NT2/D1 (cell line): ENCODE results near the gene MCTP1.

Source experiments
- DNase-seq: peaks from one replicate; pipeline ENCODE4 v3.0.0-alpha.2; 2011; ENCODE audit warnings: low read depth, low spot score
- H3K27me3 ChIP-seq: 2 replicates; pipeline ENCODE4 v1.6.0; 2011; ENCODE audit warnings: mild to moderate bottlenecking; ENCODE audit not compliant: insufficient read length, insufficient read depth
- H3K36me3 ChIP-seq: 2 replicates; pipeline ENCODE4 v1.6.1; 2011; ENCODE audit warnings: mild to moderate bottlenecking, low read length, mixed read lengths; ENCODE audit not compliant: insufficient read depth, insufficient read length
- H3K4me1 ChIP-seq: 2 replicates; pipeline ENCODE4 v1.5.1; 2011; ENCODE audit not compliant: insufficient read depth, insufficient read length
- H3K4me3 ChIP-seq: 2 replicates; pipeline ENCODE4 v1.5.1; 2011; ENCODE audit warnings: low read depth; ENCODE audit not compliant: insufficient read length
- H3K9ac ChIP-seq: 2 replicates; pipeline ENCODE4 v1.6.0; 2011; ENCODE audit warnings: low read depth; ENCODE audit not compliant: insufficient read length
- H3K9me3 ChIP-seq: 2 replicates; pipeline ENCODE4 v1.5.1; 2011; ENCODE audit warnings: mild to moderate bottlenecking, low read length; ENCODE audit not compliant: insufficient read depth
- SUZ12 ChIP-seq: IDR thresholded peaks from 2 replicates; pipeline ENCODE4 v1.6.1; 2011; ENCODE audit not compliant: insufficient read length, insufficient read depth; ENCODE audit errors: extremely low read depth
- YY1 ChIP-seq: IDR thresholded peaks from 2 replicates; pipeline ENCODE4 v1.6.1; 2011; ENCODE audit not compliant: insufficient read length, insufficient read depth
- ZNF274 ChIP-seq: IDR thresholded peaks from 2 replicates; pipeline ENCODE4 v1.6.1; 2011; ENCODE audit warnings: mild to moderate bottlenecking, low read depth, low read length

Gene MCTP1

GRCh38 chr5:95098012-95098411 is 186.9 kb downstream of the MCTP1 start:
- no peak for DNase-seq
- Histone ChIP-seq H3K4me1 (no peaks in the 10 kb centered on the region), H3K9me3 (no peaks in the 10 kb centered on the region), H3K4me3 (no peak overlapping the region), H3K9ac (no peak overlapping the region), H3K27me3 (no peaks in the 10 kb centered on the region), H3K36me3 (no peaks in the 10 kb centered on the region)
- TF ChIP-seq YY1, result no peak
- TF ChIP-seq SUZ12, result no peak
- TF ChIP-seq ZNF274, result no peak

- no peaks in the 10 kb centered on the region for H3K27me3 ChIP-seq
- H3K9me3 ChIP-seq, result no peaks in the 10 kb centered on the region
- H3K4me1 ChIP-seq, result no peaks in the 10 kb centered on the region
- DNase-seq, result no peak
- no peak overlapping the region for H3K4me3 ChIP-seq
- H3K9ac ChIP-seq, result no peak overlapping the region
- TF ChIP-seq SUZ12 (no peak), ZNF274 (no peak), YY1 (no peak)
- H3K36me3 ChIP-seq, result no peaks in the 10 kb centered on the region
These were observed 191.7 kb downstream of the MCTP1 start for GRCh38 chr5:95093211-95093610.

- Histone ChIP-seq H3K9me3 (no peaks in the 10 kb centered on the region), H3K4me3 (no peak overlapping the region), H3K4me1 (no peaks in the 10 kb centered on the region), H3K36me3 (no peaks in the 10 kb centered on the region), H3K27me3 (no peaks in the 10 kb centered on the region), H3K9ac (no peak overlapping the region)
- DNase-seq, result no peak
- TF ChIP-seq SUZ12 (no peak), YY1 (no peak), ZNF274 (no peak)
These were observed 194.1 kb downstream of the MCTP1 start for GRCh38 chr5:95090774-95091173.

DNA sequence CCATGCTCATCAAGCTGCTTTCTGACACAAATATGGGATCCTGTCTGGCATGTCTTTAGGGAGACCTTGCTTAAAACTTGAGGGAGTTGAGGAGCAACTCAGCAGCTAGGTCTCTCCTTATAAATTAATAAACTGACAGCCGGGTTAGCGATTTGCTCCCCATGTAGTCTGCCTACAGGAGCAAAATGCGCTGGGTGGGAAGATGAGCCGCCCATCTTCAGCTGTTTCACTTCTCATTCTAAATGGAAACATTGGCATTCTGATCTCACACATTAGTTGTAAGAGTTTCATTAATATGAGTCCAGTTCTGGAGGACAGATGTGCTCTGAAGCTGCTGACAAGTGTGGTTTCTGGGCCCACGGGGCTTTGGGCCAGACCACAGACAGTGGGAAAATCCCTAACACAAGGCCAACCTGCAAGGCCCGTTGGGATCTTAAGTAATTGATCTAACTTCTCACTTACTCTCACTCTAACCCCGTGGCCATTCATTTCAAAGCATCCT is 197.0 kb downstream of the MCTP1 start:
- Histone ChIP-seq H3K36me3 (no peaks in the 10 kb centered on the region), H3K9ac (no peak overlapping the region), H3K4me1 (no peaks in the 10 kb centered on the region), H3K27me3 (no peaks in the 10 kb centered on the region), H3K4me3 (no peak overlapping the region), H3K9me3 (no peaks in the 10 kb centered on the region)
- DNase-seq, result no peak
- TF ChIP-seq ZNF274 (no peak), SUZ12 (no peak), YY1 (no peak)

DNA sequence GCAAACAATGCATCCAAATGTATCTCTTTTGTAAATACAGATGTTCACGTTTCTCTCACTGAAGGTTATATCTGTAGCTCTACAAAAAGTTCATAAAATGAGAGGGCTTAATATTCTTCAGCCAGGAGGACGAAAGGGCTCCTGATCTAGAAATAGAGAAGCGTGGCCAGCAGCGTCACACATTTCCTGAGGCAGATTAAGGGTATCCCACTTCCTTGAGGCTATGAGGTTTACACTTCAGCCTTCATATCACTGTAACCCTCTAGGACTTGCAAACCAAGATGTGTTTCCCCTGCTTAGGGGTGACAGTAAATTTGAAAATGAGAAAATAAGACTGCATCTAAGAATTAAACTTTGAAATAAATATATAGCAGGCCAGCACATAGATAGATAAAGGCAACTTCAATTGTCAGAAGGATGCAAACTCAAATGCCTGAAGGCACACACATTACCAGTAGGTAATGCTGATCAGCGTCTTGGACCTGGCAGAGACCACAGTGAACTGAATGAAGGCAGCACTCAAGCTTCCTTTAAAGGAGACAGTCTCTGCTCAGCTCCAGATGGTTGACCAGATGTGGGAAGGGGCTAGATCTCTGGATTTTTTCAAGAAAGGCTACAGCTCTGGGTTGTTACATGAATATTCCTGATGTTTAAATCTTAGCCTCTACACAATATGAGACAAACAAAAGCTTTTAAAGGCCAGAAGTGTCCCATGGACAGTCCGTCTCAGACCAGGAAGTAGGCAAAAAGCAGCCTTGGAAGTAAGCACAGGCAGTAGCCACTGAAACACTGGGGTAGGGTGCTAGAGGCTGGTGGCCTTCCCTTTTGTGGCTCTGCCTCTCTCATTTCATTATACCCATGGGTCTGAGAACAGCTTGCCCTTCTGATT is 197.7 kb downstream of the MCTP1 start:
- TF ChIP-seq YY1, result no peak
- TF ChIP-seq SUZ12, result no peak
- no peak for TF ChIP-seq ZNF274
- DNase-seq, result no peak
- no peaks in the 10 kb centered on the region for H3K4me1 ChIP-seq

GRCh38 chr5:95084757-95085156 is 200.1 kb downstream of the MCTP1 start:
- H3K4me1 ChIP-seq, result no peaks in the 10 kb centered on the region
- H3K4me3 ChIP-seq, result no peak overlapping the region
- no peak for TF ChIP-seq SUZ12
- TF ChIP-seq ZNF274, result no peak
- TF ChIP-seq YY1, result no peak
- H3K9ac ChIP-seq, result no peak overlapping the region
- no peak for DNase-seq
- H3K27me3 ChIP-seq, result no peaks in the 10 kb centered on the region
- H3K36me3 ChIP-seq, result no peaks in the 10 kb centered on the region
- no peaks in the 10 kb centered on the region for H3K9me3 ChIP-seq

More for the DNA sequence above, 197.7 kb downstream of the MCTP1 start:
- Histone ChIP-seq H3K4me3 (no peak overlapping the region), H3K9ac (no peak overlapping the region), H3K9me3 (no peaks in the 10 kb centered on the region), H3K27me3 (no peaks in the 10 kb centered on the region), H3K36me3 (no peaks in the 10 kb centered on the region)

DNA sequence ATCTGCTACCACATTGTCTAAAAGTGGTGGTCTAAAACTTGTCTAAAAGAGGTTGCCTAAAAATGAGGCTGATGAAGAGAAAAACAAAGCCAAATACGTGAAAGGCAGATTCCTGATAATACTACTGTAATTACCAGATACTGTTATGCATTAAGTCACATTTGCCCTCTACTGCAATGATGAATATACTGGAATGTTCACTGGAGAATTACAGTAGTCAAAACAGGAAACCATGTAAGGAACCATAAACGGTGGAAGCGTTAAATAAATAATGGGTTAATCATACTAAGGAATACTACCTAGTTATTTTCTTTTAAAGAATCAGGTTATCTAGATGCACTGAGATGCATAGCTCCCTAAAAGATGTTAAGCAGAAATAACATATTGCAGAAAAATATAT is 201.3 kb downstream of the MCTP1 start:
- DNase-seq, result no peak
- TF ChIP-seq ZNF274 (no peak), SUZ12 (no peak), YY1 (no peak)
- no peak overlapping the region for H3K4me3 ChIP-seq
- H3K9me3 ChIP-seq, result no peaks in the 10 kb centered on the region
- H3K27me3 ChIP-seq, result no peaks in the 10 kb centered on the region
- H3K9ac ChIP-seq, result no peak overlapping the region
- H3K36me3 ChIP-seq, result no peaks in the 10 kb centered on the region
- no peaks in the 10 kb centered on the region for H3K4me1 ChIP-seq

GRCh38 chr5:95081982-95082381 is 202.9 kb downstream of the MCTP1 start:
- H3K9ac ChIP-seq, result no peak overlapping the region

More at GRCh38 chr5:95081982-95082381, 202.9 kb downstream of the MCTP1 start:
- no peaks in the 10 kb centered on the region for H3K4me1 ChIP-seq
- H3K27me3 ChIP-seq, result no peaks in the 10 kb centered on the region
- TF ChIP-seq YY1 (no peak), SUZ12 (no peak), ZNF274 (no peak)
- DNase-seq, result peak; percentile 25
- H3K9me3 ChIP-seq, result no peaks in the 10 kb centered on the region
- no peaks in the 10 kb centered on the region for H3K36me3 ChIP-seq
- no peak overlapping the region for H3K4me3 ChIP-seq
